Neural cell (in vitro differentiated cells): Measurements from ENCODE around the gene EEF2K. TPM values are rescaled to one million over a fixed set of nuclear protein-coding genes. Genes with fewer than 3 reads are reported as not detected.
A peak's percentile ranks its signal among the peaks of the same experiment; 100 is the strongest.

Experiments used
- H2AFZ ChIP-seq: fragments of 200-600, 300-800 bp; sonication (generic), shearing (Covaris generic); 2 replicates; pipeline ENCODE4 v1.6.0; 2014; ENCODE audit warnings: low read depth, mild to moderate bottlenecking, antibody characterized with exemption, low read length, moderate library complexity
- H3F3A ChIP-seq: fragments of 200-600 bp; shearing (Covaris generic); 2 replicates; pipeline ENCODE4 v1.6.1; 2016; ENCODE audit warnings: mild to moderate bottlenecking, moderate library complexity, mixed read lengths, antibody characterized with exemption, low read length; ENCODE audit not compliant: insufficient read depth, poor library complexity, severe bottlenecking
- H3K27ac ChIP-seq: fragments of 200-600, 300-800 bp; sonication (generic), shearing (Covaris generic); 2 replicates; pipeline ENCODE4 v1.5.1; 2014; ENCODE audit warnings: mild to moderate bottlenecking, low read length, moderate library complexity
- H3K27me3 ChIP-seq: fragments of 300-800, 200-600 bp; sonication (generic), shearing (Covaris generic); 2 replicates; pipeline ENCODE4 v1.6.0; 2014; ENCODE audit warnings: mild to moderate bottlenecking, low read depth, low read length, moderate library complexity; ENCODE audit not compliant: insufficient read depth
- H3K36me3 ChIP-seq: fragments of 300-800, 200-600 bp; sonication (generic), shearing (Covaris generic); 2 replicates; pipeline ENCODE4 v1.5.1; 2014; ENCODE audit warnings: mild to moderate bottlenecking, antibody characterized with exemption, low read length, moderate library complexity; ENCODE audit not compliant: insufficient read depth
- H3K4me2 ChIP-seq: fragments of 300-800, 200-600 bp; sonication (generic), shearing (Covaris generic); 2 replicates; pipeline ENCODE4 v1.6.0; 2014; ENCODE audit warnings: mild to moderate bottlenecking, low read length
- H3K4me3 ChIP-seq: fragments of 300-800, 200-600 bp; sonication (generic), shearing (Covaris generic); 2 replicates; pipeline ENCODE4 v1.5.1; 2014; ENCODE audit warnings: mild to moderate bottlenecking, low read length, moderate library complexity
- H3K79me2 ChIP-seq: fragments of 200-600 bp; shearing (Covaris generic); replicated peaks from 2 replicates; pipeline ENCODE4 v1.6.0; 2014; ENCODE audit warnings: mild to moderate bottlenecking, low read length, moderate library complexity; ENCODE audit not compliant: insufficient read depth
- H3K9ac ChIP-seq: fragments of 300-800, 200-600 bp; sonication (generic), shearing (Covaris generic); 2 replicates; pipeline ENCODE4 v1.6.1; 2016; ENCODE audit warnings: mild to moderate bottlenecking, low read length, mixed read lengths
- H3K9me2 ChIP-seq: fragments of 200-600 bp; shearing (Covaris generic); 2 replicates; pipeline ENCODE4 v1.6.1; 2016; ENCODE audit warnings: mild to moderate bottlenecking, low read length, mixed read lengths; ENCODE audit not compliant: insufficient read depth
- H3K9me3 ChIP-seq: fragments of 200-600, 300-800 bp; sonication (generic), shearing (Covaris generic); 2 replicates; pipeline ENCODE4 v1.6.1; 2016; ENCODE audit warnings: mild to moderate bottlenecking, mixed run types, low read length, moderate library complexity, mixed read lengths
- H4K20me1 ChIP-seq: fragments of 200-600 bp; shearing (Covaris generic); 2 replicates; pipeline ENCODE4 v1.6.1; 2016; ENCODE audit warnings: mild to moderate bottlenecking, mixed run types; ENCODE audit not compliant: insufficient read depth
- CTCF ChIP-seq: fragments of 450-650 bp; IDR thresholded peaks from 2 replicates; pipeline ENCODE4 v1.5.1; 2014; ENCODE audit warnings: antibody characterized with exemption, mild to moderate bottlenecking, moderate library complexity; ENCODE audit not compliant: poor library complexity, severe bottlenecking
- EP300 ChIP-seq: fragments of 450-650 bp; conservative IDR thresholded peaks from 2 replicates; pipeline ENCODE4 v1.6.1; 2014; ENCODE audit warnings: antibody characterized with exemption, mild to moderate bottlenecking, moderate library complexity; ENCODE audit not compliant: poor library complexity, severe bottlenecking
- EZH2 ChIP-seq: fragments of 200-600, 300-800 bp; shearing (Covaris generic), sonication (generic); IDR thresholded peaks from 2 replicates; pipeline ENCODE4 v1.6.1; 2014; ENCODE audit warnings: antibody characterized with exemption, low read length, borderline replicate concordance, mild to moderate bottlenecking; ENCODE audit not compliant: insufficient read depth, poor library complexity, severe bottlenecking
- MXI1 ChIP-seq: fragments of 450-650 bp; conservative IDR thresholded peaks from 2 replicates; pipeline ENCODE4 v1.6.1; 2014; ENCODE audit warnings: antibody characterized with exemption, mild to moderate bottlenecking; ENCODE audit not compliant: poor library complexity, severe bottlenecking
- POLR2AphosphoS5 ChIP-seq: IDR thresholded peaks from 2 replicates; pipeline ENCODE4 v1.6.1; 2012
- RAD21 ChIP-seq: fragments of 450-650 bp; conservative IDR thresholded peaks from 2 replicates; pipeline ENCODE4 v1.6.1; 2014; ENCODE audit warnings: antibody characterized with exemption, mild to moderate bottlenecking, moderate library complexity
- REST ChIP-seq: IDR thresholded peaks from 2 replicates; pipeline ENCODE4 v1.6.1; 2012; ENCODE audit warnings: borderline replicate concordance
- SMC3 ChIP-seq: fragments of 450-650 bp; conservative IDR thresholded peaks from 2 replicates; pipeline ENCODE4 v1.6.1; 2014; ENCODE audit warnings: antibody characterized with exemption, mild to moderate bottlenecking, moderate library complexity; ENCODE audit not compliant: poor library complexity
- TAF1 ChIP-seq: IDR thresholded peaks from 2 replicates; pipeline ENCODE4 v1.6.1; 2012; ENCODE audit warnings: low read depth
- polyA plus RNA-seq: library from polyadenylated mRNA; depleted of rRNA; stranded (reverse); fragments of >200 nt; gene quantifications from 2 replicates; pipeline ENCODE4 v1.2.3, GENCODE V29; 2014

Gene EEF2K
- polyA plus RNA-seq, 1 donor from 2014 or later = 7.2 TPM

- no peaks in the 10 kb centered on the region for H3K36me3 ChIP-seq
- H3K27ac ChIP-seq = peak overlapping the region; percentile 78
- no peaks in the 10 kb centered on the region for H3F3A ChIP-seq
- H3K79me2 ChIP-seq = no peaks in the 10 kb centered on the region
- TF ChIP-seq SMC3 (no peak), MXI1 (no peak), EP300 (no peak), TAF1 (no peak), POLR2AphosphoS5 (no peak), RAD21 (no peak), CTCF (no peak), EZH2 (no peak), REST (no peak)
- no peaks in the 10 kb centered on the region for H4K20me1 ChIP-seq
- H3K27me3 ChIP-seq = no peaks in the 10 kb centered on the region
- H3K9me3 ChIP-seq = no peaks in the 10 kb centered on the region
- peak overlapping the region; percentile 93 for H3K4me3 ChIP-seq
- H3K9ac ChIP-seq = peak overlapping the region; percentile 76
- no peaks in the 10 kb centered on the region for H3K9me2 ChIP-seq
- peak overlapping the region; percentile 74 for H2AFZ ChIP-seq
- H3K4me2 ChIP-seq = peak overlapping the region; percentile 76
Measured at GRCh38 chr16:22191532-22192260, 14.4 kb upstream of the EEF2K start.

GRCh38 chr16:22192261-22193062 is 13.6 kb upstream of the EEF2K start:
- Histone ChIP-seq H4K20me1 (no peaks in the 10 kb centered on the region), H3K27me3 (no peaks in the 10 kb centered on the region), H3K9ac (no peak overlapping the region), H3K4me2 (no peak overlapping the region), H3K9me2 (no peaks in the 10 kb centered on the region), H3K9me3 (no peaks in the 10 kb centered on the region), H2AFZ (no peak overlapping the region), H3F3A (no peaks in the 10 kb centered on the region), H3K27ac (no peak overlapping the region), H3K36me3 (no peaks in the 10 kb centered on the region), H3K4me3 (peak overlapping the region; percentile 93), H3K79me2 (no peaks in the 10 kb centered on the region)
- TF ChIP-seq MXI1 (no peak), POLR2AphosphoS5 (no peak), CTCF (no peak), SMC3 (no peak), EP300 (no peak), EZH2 (no peak), RAD21 (no peak), TAF1 (no peak), REST (no peak)
